Raji (cell line): ENCODE results near the gene CIRBP.

Experiments
- POLR2A ChIP-seq: IDR thresholded peaks from 2 replicates; pipeline ENCODE4 v1.6.1; 2011; ENCODE audit warnings: low read depth, low read length, control low read depth; ENCODE audit not compliant: insufficient read depth

Gene CIRBP

DNA sequence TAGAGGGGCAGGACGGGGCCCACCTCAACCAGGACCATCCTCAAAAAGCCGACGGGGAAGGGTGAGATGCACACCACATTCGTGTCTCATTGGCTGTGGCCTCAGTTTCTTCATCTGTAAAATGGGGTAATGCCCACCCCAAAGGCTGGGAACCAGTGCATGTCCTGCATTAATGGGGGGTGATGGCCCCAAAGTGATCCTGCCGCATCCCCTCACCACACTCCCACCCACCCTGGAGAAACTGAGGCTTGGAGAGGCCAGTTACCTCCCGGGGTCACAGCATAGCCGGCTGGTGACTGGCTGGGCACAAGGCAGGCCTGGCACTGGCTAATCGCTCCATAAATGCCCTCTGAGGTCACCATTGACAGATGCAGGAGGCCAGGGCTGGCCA, 21.4 kb upstream of the CIRBP start:
- TF ChIP-seq POLR2A, result no peak

DNA sequence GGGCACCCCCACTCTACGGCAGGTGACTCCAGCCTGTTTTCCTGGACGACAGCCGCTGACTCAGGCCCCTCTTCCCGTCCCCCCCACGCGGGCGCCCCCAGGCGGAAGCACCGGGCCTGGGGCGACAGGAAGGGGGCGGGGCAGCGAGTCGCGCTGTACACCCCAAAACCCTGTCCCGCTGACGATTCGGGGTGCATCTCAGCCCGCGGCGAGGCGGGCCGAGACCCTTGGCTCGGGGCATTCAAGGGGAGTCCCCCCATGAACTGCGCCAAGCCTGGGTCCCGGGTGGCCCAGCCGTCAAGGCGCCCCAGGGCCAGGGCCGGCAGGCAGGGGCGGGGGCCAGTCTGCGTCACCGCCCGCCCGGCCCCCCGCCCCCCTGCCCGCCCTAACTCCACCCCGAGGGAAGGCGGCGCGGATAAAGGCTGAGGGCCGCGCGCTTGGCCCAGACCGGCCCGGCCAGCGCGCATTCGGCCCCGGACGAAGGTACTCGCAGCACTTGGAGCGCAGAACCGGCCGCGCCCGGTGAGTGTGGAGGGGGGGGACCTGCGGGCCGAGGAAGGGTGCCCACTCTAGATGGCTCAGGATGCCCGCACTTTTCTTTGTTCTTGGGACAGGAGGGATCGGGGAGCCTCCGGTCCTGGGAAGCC, 20.9 kb upstream of the CIRBP start, which contains the start of gene MIDN:
Gene MIDN, plus strand, starts transcription at position 445 of the 647 bp plus-strand sequence. CDS start 1,714 bp downstream, outside the sequence.
- peak; percentile 80 for TF ChIP-seq POLR2A

GRCh38 chr19:1248786-1249297, 20.3 kb upstream of the CIRBP start:
- TF ChIP-seq POLR2A, result no peak

GRCh38 chr19:1249298-1249989, 19.7 kb upstream of the CIRBP start:
- TF ChIP-seq POLR2A, result peak; percentile 71

DNA sequence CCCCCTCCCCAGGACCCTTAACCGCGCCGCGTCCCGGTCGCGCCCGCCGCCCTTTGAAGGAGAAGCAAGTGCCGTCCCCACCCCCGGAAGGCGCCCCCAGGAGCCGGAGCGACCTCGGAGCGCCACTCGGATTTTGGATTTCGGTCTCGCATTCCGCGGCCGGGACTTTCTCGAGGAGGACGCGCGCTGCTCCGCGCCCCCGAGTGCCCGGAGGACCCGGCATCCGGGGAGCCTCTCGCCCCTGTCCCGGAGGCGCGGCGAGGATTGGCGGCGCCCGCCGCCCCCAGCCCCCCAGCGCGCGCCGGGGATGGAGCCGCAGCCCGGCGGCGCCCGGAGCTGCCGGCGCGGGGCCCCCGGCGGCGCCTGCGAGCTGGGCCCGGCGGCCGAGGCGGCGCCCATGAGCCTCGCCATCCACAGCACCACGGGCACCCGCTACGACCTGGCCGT, 19.1 kb upstream of the CIRBP start:
- TF ChIP-seq POLR2A, result no peak

DNA sequence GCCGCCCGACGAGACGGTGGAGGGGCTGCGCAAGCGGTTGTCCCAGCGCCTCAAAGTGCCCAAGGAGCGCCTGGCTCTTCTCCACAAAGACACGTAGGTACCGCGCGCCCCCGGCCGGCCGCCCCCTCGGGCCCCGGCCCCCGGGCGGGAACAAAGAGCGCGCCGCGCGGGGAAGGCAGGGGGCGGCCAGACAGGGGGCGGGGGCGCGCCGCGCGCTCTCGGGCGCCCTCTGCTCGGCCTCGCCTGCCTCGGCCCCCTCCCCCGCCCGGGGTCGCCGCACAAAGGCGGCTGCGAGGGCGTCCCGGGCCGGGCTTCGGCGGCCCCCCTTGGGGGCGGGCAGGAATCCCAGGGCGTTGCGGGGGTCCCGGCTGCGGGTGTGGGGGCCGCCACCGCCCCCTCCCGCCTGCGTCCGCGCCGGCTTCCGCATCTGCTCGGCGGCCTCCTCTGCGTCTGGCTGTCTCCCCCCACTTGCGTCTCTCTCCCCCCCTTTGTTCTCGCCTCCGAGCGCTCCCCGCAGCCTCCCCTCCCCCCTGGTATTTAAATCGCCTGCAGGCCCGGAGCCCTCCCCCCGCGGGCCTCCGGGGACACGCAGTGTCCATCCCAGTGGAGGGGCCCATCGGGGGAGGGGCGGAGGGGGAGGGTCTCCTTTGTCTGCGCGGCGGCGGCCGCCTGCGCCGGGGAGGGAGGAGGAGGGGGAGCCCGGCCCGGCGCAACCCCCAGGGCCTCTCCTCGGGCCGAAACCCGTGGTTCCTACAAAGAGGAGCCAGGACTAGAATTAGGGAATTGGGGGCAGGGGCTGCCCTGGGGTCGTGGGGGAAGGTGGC, 18.5 kb upstream of the CIRBP start:
- TF ChIP-seq POLR2A, result no peak; the same call in 1 of the 2 replicates

DNA sequence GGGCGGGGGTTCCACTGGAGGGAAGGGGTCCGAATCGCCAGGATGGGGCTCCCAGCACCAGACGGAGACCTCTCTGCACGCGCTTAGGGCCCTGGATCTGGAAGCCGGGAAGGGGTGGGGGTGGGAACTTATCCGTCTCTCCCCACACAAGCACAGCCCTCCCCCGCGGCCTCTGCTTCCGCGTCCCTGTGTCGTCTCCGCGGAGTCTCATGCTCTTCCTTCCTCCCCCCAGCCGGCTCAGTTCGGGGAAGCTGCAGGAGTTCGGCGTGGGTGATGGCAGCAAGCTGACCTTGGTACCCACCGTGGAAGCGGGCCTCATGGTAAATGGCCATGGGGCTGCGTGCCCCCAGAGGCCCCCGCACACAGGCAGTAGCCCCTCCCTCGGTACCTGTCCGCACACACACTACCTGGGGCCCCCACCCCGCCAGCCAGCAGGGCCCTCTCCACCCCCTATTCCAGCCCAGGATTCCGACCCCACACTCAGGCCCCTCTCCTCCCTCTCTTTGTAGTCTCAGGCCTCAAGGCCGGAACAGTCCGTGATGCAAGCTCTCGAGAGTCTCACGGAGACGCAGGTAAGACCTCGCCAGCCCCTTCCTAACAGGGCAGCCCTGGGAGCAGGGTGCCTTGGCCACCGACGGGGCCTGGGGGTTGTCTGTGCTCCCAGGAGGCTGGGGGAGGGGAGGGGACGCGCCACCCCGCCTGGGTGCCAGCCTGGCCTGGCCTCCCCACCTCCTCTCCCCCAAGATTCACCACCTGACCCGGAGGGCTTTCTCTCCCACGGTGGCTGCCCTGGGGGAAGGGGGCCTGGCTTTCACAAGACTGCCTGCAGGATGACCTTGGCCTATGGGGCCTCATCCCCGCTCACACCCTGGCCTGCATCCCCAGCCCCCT, 17.6 kb upstream of the CIRBP start:
- TF ChIP-seq POLR2A, result peak; percentile 26

GRCh38 chr19:1252221-1252820, 16.8 kb upstream of the CIRBP start:
- no peak for TF ChIP-seq POLR2A

GRCh38 chr19:1252821-1253513, 16.2 kb upstream of the CIRBP start:
- TF ChIP-seq POLR2A, result 0 out of 2 replicates have a peak, but pooled peaks have one; percentile 13

DNA sequence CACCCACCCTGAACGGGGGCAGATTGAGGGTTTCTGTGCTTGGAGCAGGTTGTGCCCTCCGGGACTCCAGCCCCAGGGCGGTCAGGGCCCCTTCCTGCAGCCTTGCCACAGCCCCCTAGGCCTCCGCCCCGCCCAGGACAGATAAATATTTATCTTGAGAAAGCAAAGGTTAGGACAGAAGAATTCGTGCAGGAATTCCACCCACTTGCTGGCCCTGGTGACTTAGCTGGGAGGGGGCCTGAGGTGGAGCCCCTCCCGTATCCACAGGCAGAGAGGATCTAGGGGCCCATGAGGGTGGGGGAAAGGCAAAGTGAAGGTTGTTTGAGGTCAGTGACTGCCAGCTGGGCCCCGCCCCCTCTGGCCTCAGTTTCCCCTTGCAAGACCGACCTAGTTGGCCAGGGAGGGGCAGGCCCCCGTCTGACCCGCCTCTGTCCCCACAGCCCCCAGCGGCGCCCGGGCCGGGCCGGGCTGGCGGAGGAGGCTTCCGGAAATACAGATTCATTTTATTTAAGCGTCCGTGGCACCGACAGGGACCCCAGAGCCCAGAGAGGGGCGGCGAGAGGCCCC, 15.5 kb upstream of the CIRBP start:
- no peak for TF ChIP-seq POLR2A

DNA sequence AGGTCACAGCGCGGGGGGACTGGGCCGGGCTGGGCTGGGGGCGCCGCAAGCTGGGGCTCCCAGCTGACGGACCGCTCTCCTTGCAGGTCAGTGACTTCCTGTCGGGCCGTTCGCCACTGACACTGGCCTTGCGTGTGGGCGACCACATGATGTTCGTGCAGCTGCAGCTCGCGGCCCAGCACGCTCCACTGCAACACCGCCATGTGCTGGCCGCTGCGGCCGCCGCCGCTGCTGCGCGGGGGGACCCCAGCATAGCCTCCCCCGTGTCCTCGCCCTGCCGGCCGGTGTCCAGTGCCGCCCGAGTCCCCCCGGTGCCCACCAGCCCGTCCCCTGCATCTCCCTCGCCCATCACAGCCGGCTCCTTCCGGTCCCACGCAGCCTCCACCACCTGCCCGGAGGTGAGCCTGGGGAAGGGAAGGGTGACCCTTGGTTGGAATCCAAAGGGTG, 15.0 kb upstream of the CIRBP start:
- no peak for TF ChIP-seq POLR2A

GRCh38 chr19:1254530-1255185, 14.5 kb upstream of the CIRBP start:
- no peak for TF ChIP-seq POLR2A
